ENCODE results near the gene HCRTR1. TPM values are rescaled to one million over a fixed set of nuclear protein-coding genes. Genes with fewer than 3 reads are reported as not detected.

The HCRTR1 gene
- total RNA-seq, 1 experiment from 2014 or later, result not detected

DNA sequence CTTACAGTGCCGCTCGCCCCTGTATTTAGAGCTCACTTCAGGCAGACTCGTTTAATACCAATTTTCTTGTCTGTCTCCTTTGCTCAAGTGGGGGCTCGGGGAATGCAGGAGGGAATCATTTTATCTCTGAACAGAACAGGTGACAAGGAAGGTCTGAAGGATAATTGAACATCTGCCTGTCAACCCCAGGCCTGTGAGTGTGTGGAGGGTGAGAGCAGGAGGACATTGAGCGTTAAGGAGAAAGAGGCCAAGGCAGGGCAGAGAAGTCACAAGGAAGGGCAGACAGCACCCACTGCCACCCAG is 36.9 kb downstream of the HCRTR1 start:
- POLR2A ChIA-PET (ENCODE audit: unreplicated experiment), result no interaction called here
- intact Hi-C loops (cut with micrococcal nuclease), result no loop called here

GRCh38 chr1:31655104-31655503 is 37.6 kb downstream of the HCRTR1 start:
- no peak for ATAC-seq
- CTCF ChIA-PET, result no interaction called here

More for the DNA sequence above, 36.9 kb downstream of the HCRTR1 start:
- H3K4me1 ChIP-seq (ENCODE audit: insufficient read depth, low read length), result no peaks in the 10 kb centered on the region
- no peak overlapping the region for H3K9ac ChIP-seq (ENCODE audit: low read length)
- no peaks in the 10 kb centered on the region for H3K27me3 ChIP-seq (ENCODE audit: low read length)
- no peak for ATAC-seq
- no TSS peak for BruUV-seq (replicated peaks)
- no peaks in the 10 kb centered on the region for H3F3A ChIP-seq (ENCODE audit: low read length, unreplicated experiment)
- H2AFZ ChIP-seq (ENCODE audit: low read length), result no peak overlapping the region
- H3K79me2 ChIP-seq (ENCODE audit: low read length), result no peaks in the 10 kb centered on the region
- DNase-seq, result no peak
- no peaks in the 10 kb centered on the region for H3K9me3 ChIP-seq (ENCODE audit: low read length)
- CTCF ChIA-PET, result no interaction called here
- H3K36me3 ChIP-seq (ENCODE audit: low read depth, low read length), result no peaks in the 10 kb centered on the region
- H3K9me2 ChIP-seq (replicated peaks; ENCODE audit: low read length), result no peaks in the 10 kb centered on the region
- no peak overlapping the region for H3K4me3 ChIP-seq (ENCODE audit: low read length)
- no peaks in the 10 kb centered on the region for H4K20me1 ChIP-seq (ENCODE audit: low read length)
- H3K4me2 ChIP-seq (ENCODE audit: low read length), result no peak overlapping the region
- no peak overlapping the region for H3K27ac ChIP-seq (ENCODE audit: low read length)
- TF ChIP-seq EZH2phosphoT487 (IDR thresholded peaks at IDR 0.05; ENCODE audit: borderline replicate concordance, low read length) (no peak), EZH2 (IDR thresholded peaks at IDR 0.05; ENCODE audit: low read length, unreplicated experiment) (no peak)
- TF ChIP-seq, protein P1, sequence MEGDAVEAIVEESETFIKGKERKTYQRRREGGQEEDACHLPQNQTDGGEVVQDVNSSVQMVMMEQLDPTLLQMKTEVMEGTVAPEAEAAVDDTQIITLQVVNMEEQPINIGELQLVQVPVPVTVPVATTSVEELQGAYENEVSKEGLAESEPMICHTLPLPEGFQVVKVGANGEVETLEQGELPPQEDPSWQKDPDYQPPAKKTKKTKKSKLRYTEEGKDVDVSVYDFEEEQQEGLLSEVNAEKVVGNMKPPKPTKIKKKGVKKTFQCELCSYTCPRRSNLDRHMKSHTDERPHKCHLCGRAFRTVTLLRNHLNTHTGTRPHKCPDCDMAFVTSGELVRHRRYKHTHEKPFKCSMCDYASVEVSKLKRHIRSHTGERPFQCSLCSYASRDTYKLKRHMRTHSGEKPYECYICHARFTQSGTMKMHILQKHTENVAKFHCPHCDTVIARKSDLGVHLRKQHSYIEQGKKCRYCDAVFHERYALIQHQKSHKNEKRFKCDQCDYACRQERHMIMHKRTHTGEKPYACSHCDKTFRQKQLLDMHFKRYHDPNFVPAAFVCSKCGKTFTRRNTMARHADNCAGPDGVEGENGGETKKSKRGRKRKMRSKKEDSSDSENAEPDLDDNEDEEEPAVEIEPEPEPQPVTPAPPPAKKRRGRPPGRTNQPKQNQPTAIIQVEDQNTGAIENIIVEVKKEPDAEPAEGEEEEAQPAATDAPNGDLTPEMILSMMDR (conservative IDR thresholded peaks at IDR 0.05; ENCODE audit: low read depth, low read length), result no peak

GRCh38 chr1:31655756-31656155 is 38.3 kb downstream of the HCRTR1 start:
- Histone ChIP-seq H4K20me1 (ENCODE audit: low read length) (no peaks in the 10 kb centered on the region), H3K4me2 (ENCODE audit: low read length) (no peak overlapping the region), H3F3A (ENCODE audit: low read length, unreplicated experiment) (no peaks in the 10 kb centered on the region), H3K4me1 (ENCODE audit: insufficient read depth, low read length) (no peaks in the 10 kb centered on the region), H3K9me2 (replicated peaks; ENCODE audit: low read length) (no peaks in the 10 kb centered on the region), H3K36me3 (ENCODE audit: low read depth, low read length) (no peaks in the 10 kb centered on the region), H3K4me3 (ENCODE audit: low read length) (no peak overlapping the region), H3K27me3 (ENCODE audit: low read length) (no peaks in the 10 kb centered on the region), H2AFZ (ENCODE audit: low read length) (no peak overlapping the region), H3K27ac (ENCODE audit: low read length) (no peak overlapping the region), H3K79me2 (ENCODE audit: low read length) (no peaks in the 10 kb centered on the region), H3K9ac (ENCODE audit: low read length) (no peak overlapping the region), H3K9me3 (ENCODE audit: low read length) (no peaks in the 10 kb centered on the region)
- no peak for TF ChIP-seq EZH2 (IDR thresholded peaks at IDR 0.05; ENCODE audit: low read length, unreplicated experiment)
- no peak for TF ChIP-seq EZH2phosphoT487 (IDR thresholded peaks at IDR 0.05; ENCODE audit: borderline replicate concordance, low read length)
- TF ChIP-seq, protein P1 (conservative IDR thresholded peaks at IDR 0.05; ENCODE audit: low read depth, low read length), result no peak
- DNase-seq (no peak), ATAC-seq (no peak)
- intact Hi-C loops (cut with micrococcal nuclease), result no loop called here
- CTCF ChIA-PET, result no interaction called here
- BruUV-seq (replicated peaks), result no TSS peak
- POLR2A ChIA-PET (ENCODE audit: unreplicated experiment), result interaction anchor here (0.6 kb wide), 1 partner anchor 12 kb away, joined by 6 read pairs; no protein-coding TSS in a partner anchor

More at GRCh38 chr1:31655104-31655503, 37.6 kb downstream of the HCRTR1 start:
- Histone ChIP-seq H3K36me3 (ENCODE audit: low read depth, low read length) (no peaks in the 10 kb centered on the region), H3F3A (ENCODE audit: low read length, unreplicated experiment) (no peaks in the 10 kb centered on the region), H3K79me2 (ENCODE audit: low read length) (no peaks in the 10 kb centered on the region), H3K9me2 (replicated peaks; ENCODE audit: low read length) (no peaks in the 10 kb centered on the region), H3K9me3 (ENCODE audit: low read length) (no peaks in the 10 kb centered on the region), H4K20me1 (ENCODE audit: low read length) (no peaks in the 10 kb centered on the region), H3K4me3 (ENCODE audit: low read length) (no peak overlapping the region), H2AFZ (ENCODE audit: low read length) (no peak overlapping the region), H3K9ac (ENCODE audit: low read length) (no peak overlapping the region), H3K27ac (ENCODE audit: low read length) (no peak overlapping the region), H3K27me3 (ENCODE audit: low read length) (no peaks in the 10 kb centered on the region), H3K4me2 (ENCODE audit: low read length) (no peak overlapping the region), H3K4me1 (ENCODE audit: insufficient read depth, low read length) (no peaks in the 10 kb centered on the region)
- POLR2A ChIA-PET (ENCODE audit: unreplicated experiment), result no interaction called here
- intact Hi-C loops (cut with micrococcal nuclease), result no loop called here
- no peak for DNase-seq
- no TSS peak for BruUV-seq (replicated peaks)
- TF ChIP-seq, protein P1 (conservative IDR thresholded peaks at IDR 0.05; ENCODE audit: low read depth, low read length), result no peak
- no peak for TF ChIP-seq EZH2 (IDR thresholded peaks at IDR 0.05; ENCODE audit: low read length, unreplicated experiment)
- TF ChIP-seq EZH2phosphoT487 (IDR thresholded peaks at IDR 0.05; ENCODE audit: borderline replicate concordance, low read length), result no peak
